SK-N-MC (cell line): Measurements from ENCODE around the gene S1PR2.
"Not testable (repeated sequence)": the region's sequence is repeated elsewhere in the genome, so short reads cannot be mapped to it uniquely, and the experiment has no call there.

Source experiments
- DNase-seq: peaks from one replicate; pipeline ENCODE4 v3.0.0-alpha.2; 2011; ENCODE audit warnings: low read depth, low spot score
- H3K27ac ChIP-seq: fragments of 200-600 bp; sonication (generic); 2 replicates; pipeline ENCODE4 v1.5.1; 2016; ENCODE audit warnings: mixed run types
- H3K36me3 ChIP-seq: fragments of 200-600 bp; sonication (generic); 2 replicates; pipeline ENCODE4 v1.6.1; 2017; ENCODE audit warnings: antibody characterized with exemption, low read length, mixed read lengths; ENCODE audit not compliant: insufficient read depth
- H3K4me3 ChIP-seq: fragments of 200-600 bp; sonication (generic); 2 replicates; pipeline ENCODE4 v1.5.1; 2016
- H3K9ac ChIP-seq: fragments of 200-600 bp; sonication (generic); 2 replicates; pipeline ENCODE4 v1.8.0; 2017; ENCODE audit warnings: mixed run types, mixed read lengths; ENCODE audit not compliant: insufficient read length
- H3K9me3 ChIP-seq: fragments of 200-600 bp; sonication (generic); 2 replicates; pipeline ENCODE4 v1.6.1; 2017; ENCODE audit warnings: low read depth, mild to moderate bottlenecking, antibody characterized with exemption, low read length, moderate library complexity, mixed read lengths
- EZH2 ChIP-seq: fragments of 200-600 bp; sonication (generic); IDR thresholded peaks from one replicate; pipeline ENCODE4 v1.6.1; 2017; ENCODE audit warnings: antibody characterized with exemption
- FOXP2 ChIP-seq: optimal IDR thresholded peaks from 2 replicates; pipeline ENCODE3; 2011; ENCODE audit warnings: mild to moderate bottlenecking, moderate library complexity; ENCODE audit not compliant: insufficient read depth; ENCODE audit errors: extremely low read length, control extremely low read depth
- POLR2AphosphoS5 ChIP-seq: IDR thresholded peaks from 2 replicates; pipeline ENCODE4 v1.6.1; 2012; ENCODE audit warnings: mild to moderate bottlenecking, low read depth, low read length, borderline replicate concordance

Gene S1PR2

GRCh38 chr19:10205636-10206035, 25.5 kb downstream of the S1PR2 start:
- Histone ChIP-seq H3K9me3 (no peaks in the 10 kb centered on the region), H3K27ac (no peak overlapping the region), H3K36me3 (no peaks in the 10 kb centered on the region), H3K9ac (no peak overlapping the region), H3K4me3 (no peak overlapping the region)
- TF ChIP-seq POLR2AphosphoS5 (no peak), FOXP2 (no peak), EZH2 (no peak)
- DNase-seq, result no peak

DNA sequence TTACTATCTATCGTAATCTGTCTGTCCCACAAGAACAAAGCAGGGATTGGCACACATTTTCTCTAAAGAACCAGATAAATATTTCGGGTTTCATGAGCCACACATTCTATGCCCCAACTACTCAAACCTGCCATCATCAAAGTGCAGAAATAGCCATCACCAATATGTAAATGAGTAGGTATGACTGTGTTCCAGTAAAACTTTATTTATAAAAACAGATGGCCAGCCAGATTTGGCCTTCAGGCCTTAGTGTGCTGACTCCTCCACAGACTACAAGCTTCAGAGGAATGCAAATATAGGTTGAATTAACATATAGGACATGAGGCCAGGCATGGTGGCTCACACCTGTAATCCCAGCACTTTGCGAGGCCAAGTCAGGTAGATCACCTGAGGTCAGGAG, 27.4 kb downstream of the S1PR2 start:
- no peak for DNase-seq
- no peak overlapping the region for H3K27ac ChIP-seq
- TF ChIP-seq EZH2 (no peak), FOXP2 (no peak), POLR2AphosphoS5 (no peak)
- H3K9ac ChIP-seq, result no peak overlapping the region
- H3K36me3 ChIP-seq, result no peaks in the 10 kb centered on the region
- no peaks in the 10 kb centered on the region for H3K9me3 ChIP-seq
- H3K4me3 ChIP-seq, result no peak overlapping the region

DNA sequence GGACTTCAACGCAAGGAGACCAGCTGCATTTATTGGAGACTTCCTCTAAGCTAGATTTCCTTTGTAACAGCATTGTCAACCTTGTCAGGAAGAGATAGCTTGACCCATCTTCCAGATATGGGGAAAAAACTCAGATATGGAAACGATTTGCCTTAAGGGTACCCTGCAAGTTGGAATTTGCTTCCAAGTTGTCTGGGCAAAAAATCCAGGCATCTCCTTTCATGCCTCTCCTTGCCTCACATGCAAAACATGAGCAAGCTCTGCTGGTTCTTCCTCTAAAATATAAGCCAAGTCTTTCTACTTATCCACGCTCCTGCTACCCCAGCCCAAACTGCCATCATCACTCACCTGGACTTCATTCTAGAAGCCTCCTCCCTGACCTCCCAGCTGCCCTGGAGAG, 30.0 kb downstream of the S1PR2 start:
- Histone ChIP-seq H3K4me3 (no peak overlapping the region), H3K9me3 (no peaks in the 10 kb centered on the region), H3K36me3 (no peaks in the 10 kb centered on the region), H3K27ac (no peak overlapping the region), H3K9ac (no peak overlapping the region)
- DNase-seq, result no peak
- TF ChIP-seq EZH2, result no peak
- no peak for TF ChIP-seq FOXP2
- no peak for TF ChIP-seq POLR2AphosphoS5

DNA sequence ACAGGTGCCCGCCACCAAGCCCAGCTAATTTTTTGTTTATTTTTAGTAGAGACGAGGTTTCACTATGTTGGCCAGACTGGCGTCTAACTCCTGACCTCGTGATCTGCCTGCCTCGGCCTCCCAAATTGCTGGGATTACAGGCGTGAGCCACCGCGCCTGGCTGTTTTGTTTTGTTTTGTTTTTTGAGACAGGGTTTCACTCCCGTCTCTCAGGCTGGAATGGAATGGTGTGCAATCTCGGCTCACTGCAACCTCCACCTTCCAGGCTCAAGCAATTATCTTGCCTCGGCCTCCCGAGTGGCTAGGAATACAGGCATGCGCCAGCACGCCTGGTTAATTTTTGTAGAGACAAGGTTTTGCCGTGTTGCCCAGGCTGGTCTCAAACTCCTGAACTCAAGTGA, 31.0 kb downstream of the S1PR2 start:
- DNase-seq, H3K27ac ChIP-seq, H3K9ac ChIP-seq, H3K9me3 ChIP-seq, H3K36me3 ChIP-seq, H3K4me3 ChIP-seq: not testable (repeated sequence)

- not testable (repeated sequence) for H3K27ac ChIP-seq, H3K4me3 ChIP-seq, H3K9ac ChIP-seq, H3K36me3 ChIP-seq, DNase-seq, H3K9me3 ChIP-seq
Observed at GRCh38 chr19:10198889-10199644, 32.1 kb downstream of the S1PR2 start.

DNA sequence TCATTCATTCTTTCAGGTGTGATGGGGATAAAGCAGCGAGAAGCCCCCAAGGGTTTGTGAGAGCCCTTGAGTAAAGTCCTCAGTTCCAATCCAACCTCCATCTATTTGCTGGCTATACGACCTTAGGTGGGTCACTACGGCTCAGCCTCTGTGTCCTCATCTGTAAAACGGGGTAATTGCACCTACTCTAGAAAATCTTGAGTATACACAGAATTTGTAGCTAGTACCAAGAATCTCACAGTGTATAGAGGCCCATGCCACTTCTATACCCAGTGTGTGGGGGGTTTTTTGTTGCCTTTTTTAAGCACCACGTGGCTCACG, 36.0 kb downstream of the S1PR2 start:
- no peak for DNase-seq
- Histone ChIP-seq H3K36me3 (peaks cover 24% of the 10 kb centered on the region), H3K27ac (no peak overlapping the region), H3K9ac (peak overlapping the region; percentile 9), H3K4me3 (peak overlapping the region; percentile 98), H3K9me3 (no peaks in the 10 kb centered on the region)
- no peak for TF ChIP-seq POLR2AphosphoS5
- TF ChIP-seq EZH2, result no peak
- no peak for TF ChIP-seq FOXP2

- peak; percentile 97 for TF ChIP-seq POLR2AphosphoS5
- no peak for TF ChIP-seq EZH2
- no peak for TF ChIP-seq FOXP2
- peaks cover 29% of the 10 kb centered on the region for H3K36me3 ChIP-seq
- no peaks in the 10 kb centered on the region for H3K9me3 ChIP-seq
- peak; percentile 73 for DNase-seq
- peak within 1 kb of the TSS; percentile 80 for H3K27ac ChIP-seq
- H3K9ac ChIP-seq, result peak within 1 kb of the TSS; percentile 98
- peak within 1 kb of the TSS; percentile 98 for H3K4me3 ChIP-seq
Observed at GRCh38 chr19:10194500-10195198, 36.5 kb downstream of the S1PR2 start, which contains the start of gene DNMT1. DNMT1 (minus strand) TSS chr19:10194953; CDS start chr19:10194899, 54 bp downstream.

- Histone ChIP-seq H3K27ac (peak overlapping the region; percentile 80), H3K36me3 (peaks cover 32% of the 10 kb centered on the region), H3K9ac (peak overlapping the region; percentile 98), H3K9me3 (no peaks in the 10 kb centered on the region), H3K4me3 (peak overlapping the region; percentile 98)
- no peak for TF ChIP-seq EZH2
- TF ChIP-seq POLR2AphosphoS5, result 0 out of 2 replicates have a peak, but pooled peaks have one; percentile 12
- TF ChIP-seq FOXP2, result no peak
- DNase-seq, result no peak
Observed at GRCh38 chr19:10193790-10194499, 37.2 kb downstream of the S1PR2 start.

GRCh38 chr19:10192922-10193321, 38.2 kb downstream of the S1PR2 start:
- H3K9ac ChIP-seq, result peak overlapping the region; percentile 98
- peak overlapping the region; percentile 98 for H3K4me3 ChIP-seq
- DNase-seq, result no peak
- H3K36me3 ChIP-seq, result peaks cover 32% of the 10 kb centered on the region
- TF ChIP-seq POLR2AphosphoS5, result no peak
- TF ChIP-seq EZH2, result no peak
- TF ChIP-seq FOXP2, result no peak
- no peak overlapping the region for H3K27ac ChIP-seq
- H3K9me3 ChIP-seq, result no peaks in the 10 kb centered on the region
